ENCODE data around the gene ADAMTS1.

Gene ADAMTS1

GRCh38 chr21:26852423-26852822 lies 7.2 kb upstream of the ADAMTS1 start:
- ChIA-PET POLR2A (ENCODE audit: low non-redundant PET) (no interaction called here), CTCF (no interaction called here)
- no peak overlapping the region for H3K27ac ChIP-seq
- DNase-seq (ENCODE audit: low spot score): no peak
- no peak for TF ChIP-seq CTCF (conservative IDR thresholded peaks at IDR 0.05; ENCODE audit: low read depth)

- no peak for TF ChIP-seq CTCF (conservative IDR thresholded peaks at IDR 0.05; ENCODE audit: low read depth)
- ChIA-PET POLR2A (ENCODE audit: low non-redundant PET) (no interaction called here), CTCF (interaction anchor here (1.1 to 1.4 kb wide), 3 partner anchors 420 to 850 kb away, joined by 5 to 6 read pairs (median 6); no protein-coding TSS in a partner anchor)
- no peak for DNase-seq (ENCODE audit: low spot score)
- no peak overlapping the region for H3K27ac ChIP-seq
These were observed 6.1 kb upstream of the ADAMTS1 start for GRCh38 chr21:26851109-26851944.

DNA sequence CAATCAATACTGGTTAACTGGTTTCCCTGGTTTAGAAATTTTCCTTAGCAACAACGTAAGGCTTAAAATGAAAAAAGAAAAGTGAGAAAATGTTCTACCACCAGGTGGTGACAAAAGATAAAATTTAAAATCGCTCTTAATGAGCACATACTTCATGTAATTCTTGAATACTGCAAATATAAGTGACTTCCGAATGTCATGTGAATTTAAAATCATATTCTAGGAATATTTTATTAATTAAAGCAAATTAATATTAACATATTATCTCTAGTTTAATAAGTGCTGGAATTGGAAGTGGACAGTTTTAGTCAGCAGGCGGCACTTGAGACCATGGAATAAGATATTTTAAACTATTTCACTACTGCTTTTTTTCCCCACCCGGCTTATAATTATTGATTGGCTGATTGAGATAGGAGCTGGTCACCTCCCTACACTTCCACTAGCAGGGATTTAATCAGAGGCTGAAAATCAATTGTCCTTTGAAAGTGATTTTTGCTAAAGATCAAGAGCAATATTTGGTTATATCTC lies 5.0 kb upstream of the ADAMTS1 start:
- DNase-seq (ENCODE audit: low spot score): peak; percentile 13
- no peak overlapping the region for H3K27ac ChIP-seq
- ChIA-PET POLR2A (ENCODE audit: low non-redundant PET) (no interaction called here), CTCF (interaction anchor here (0.7 to 1.4 kb wide), 5 partner anchors 421 to 1895 kb away, joined by 3 to 6 read pairs (median 5); no protein-coding TSS in a partner anchor)
- peak; percentile 26 for TF ChIP-seq CTCF (conservative IDR thresholded peaks at IDR 0.05; ENCODE audit: low read depth)

DNA sequence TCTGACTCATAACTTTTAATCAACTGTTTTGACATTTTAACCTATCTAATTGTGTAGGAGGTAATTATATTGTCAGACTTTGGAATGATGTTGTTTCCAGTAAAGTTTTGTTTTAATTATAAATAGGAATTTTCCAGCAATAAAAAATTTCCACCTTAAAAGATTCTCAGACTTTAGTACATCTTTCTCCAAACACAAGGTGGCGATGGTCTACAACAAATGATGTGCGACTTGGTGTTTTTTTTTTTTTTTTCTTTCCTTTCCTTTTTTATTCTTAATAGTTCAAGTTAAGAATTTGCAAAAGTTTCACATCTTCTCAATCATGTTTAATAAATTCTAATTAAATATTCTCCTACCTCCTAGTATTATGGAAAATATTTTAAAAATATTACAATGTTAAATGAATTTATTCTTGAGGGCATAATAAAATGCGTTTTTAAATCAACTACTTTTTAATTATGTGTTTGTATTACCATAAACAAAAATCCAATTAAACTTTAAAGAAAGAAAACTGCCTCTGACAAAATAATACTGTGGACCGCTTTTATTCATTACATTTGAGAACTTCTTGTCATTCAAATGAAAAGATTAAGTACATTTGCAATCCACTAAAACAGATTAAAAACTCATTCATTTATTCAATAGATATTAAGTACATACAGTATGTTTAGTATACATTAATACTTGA lies 4.4 kb upstream of the ADAMTS1 start:
- no peak for DNase-seq (ENCODE audit: low spot score)
- CTCF ChIA-PET: interaction anchor here (0.7 to 0.9 kb wide), 2 partner anchors 852 to 1896 kb away, joined by 3 to 5 read pairs; no protein-coding TSS in a partner anchor
- POLR2A ChIA-PET (ENCODE audit: low non-redundant PET): no interaction called here
- no peak; the same call in 1 of the 2 replicates for TF ChIP-seq CTCF (conservative IDR thresholded peaks at IDR 0.05; ENCODE audit: low read depth)
- no peak overlapping the region for H3K27ac ChIP-seq

DNA sequence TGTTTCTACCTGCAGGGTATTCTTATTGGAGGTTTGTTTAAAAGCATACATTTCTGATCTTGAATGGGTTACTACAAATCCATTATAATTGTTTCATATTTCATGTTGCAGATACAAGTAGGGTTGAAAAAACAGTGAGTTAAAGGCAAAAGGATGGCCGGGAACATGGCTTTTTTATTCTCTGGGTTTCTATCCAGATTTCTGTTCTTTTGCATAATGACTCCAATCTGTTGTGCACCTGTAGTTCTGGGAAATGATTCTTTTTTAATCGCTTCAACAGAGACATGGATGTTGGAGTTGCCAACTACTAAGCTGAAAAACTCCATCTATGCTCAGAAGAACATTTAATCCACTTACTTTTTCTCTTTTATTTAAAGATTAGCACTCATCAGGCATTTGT lies 2.7 kb upstream of the ADAMTS1 start:
- ChIA-PET CTCF (interaction anchor here (0.6 to 0.7 kb wide), 3 partner anchors 12 to 1897 kb away, joined by 3 to 4 read pairs (median 3); no protein-coding TSS in a partner anchor), POLR2A (ENCODE audit: low non-redundant PET) (no interaction called here)
- no peak overlapping the region for H3K27ac ChIP-seq
- DNase-seq (ENCODE audit: low spot score): no peak
- no peak for TF ChIP-seq CTCF (conservative IDR thresholded peaks at IDR 0.05; ENCODE audit: low read depth)

DNA sequence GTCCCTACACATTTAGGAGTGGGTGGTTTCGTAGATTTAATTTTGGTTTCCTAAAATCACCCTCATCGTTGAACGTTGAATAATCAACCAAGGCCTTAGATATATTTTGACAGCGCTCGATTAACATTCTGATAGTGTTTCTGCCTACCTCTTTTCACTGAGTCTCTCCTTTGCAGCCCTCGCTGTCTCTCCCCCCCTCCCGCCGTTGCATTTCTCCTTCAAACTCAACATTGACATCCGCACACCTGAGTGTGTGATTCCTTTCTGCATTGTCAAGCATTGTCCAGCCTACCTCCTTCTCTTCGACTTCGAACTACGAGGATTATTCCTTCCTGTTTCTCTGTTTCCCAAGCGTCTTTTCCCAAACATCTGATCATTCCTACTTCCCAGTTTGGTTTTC lies 1.8 kb upstream of the ADAMTS1 start:
- DNase-seq (ENCODE audit: low spot score): no peak
- TF ChIP-seq CTCF (conservative IDR thresholded peaks at IDR 0.05; ENCODE audit: low read depth): no peak
- H3K27ac ChIP-seq: no peak overlapping the region
- ChIA-PET CTCF (interaction anchor here (0.6 to 1.2 kb wide), 4 partner anchors 11 to 245 kb away, joined by 3 read pairs; no protein-coding TSS in a partner anchor), POLR2A (ENCODE audit: low non-redundant PET) (no interaction called here)
